ENCODE measurements around the gene RPS25.
"Not testable (repeated sequence)": the region's sequence is repeated elsewhere in the genome, so short reads cannot be mapped to it uniquely, and the experiment has no call there.

Gene RPS25

GRCh38 chr11:119000906-119001305, 17.2 kb downstream of the RPS25 start:
- Histone ChIP-seq H3K27ac (no peak overlapping the region), H3K9me3 (ENCODE audit: severe bottlenecking) (no peaks in the 10 kb centered on the region), H3K4me3 (ENCODE audit: low read depth, low read length) (no peak overlapping the region), H3K36me3 (peaks cover 46% of the 10 kb centered on the region), H3K27me3 (ENCODE audit: insufficient read depth, low read depth, severe bottlenecking) (no peaks in the 10 kb centered on the region)
- DNase-seq, result no peak
- TF ChIP-seq CTCF (IDR thresholded peaks at IDR 0.05; ENCODE audit: low read depth, low read length), result no peak

- Histone ChIP-seq H3K27ac (no peak overlapping the region; the same call in 1 of the 2 replicates), H3K36me3 (peaks cover 48% of the 10 kb centered on the region)
- no peak for TF ChIP-seq CTCF (IDR thresholded peaks at IDR 0.05; ENCODE audit: low read depth, low read length)
Observed at GRCh38 chr11:118998822-118999221, 19.3 kb downstream of the RPS25 start.

GRCh38 chr11:118998388-118998717, 19.8 kb downstream of the RPS25 start:
- Histone ChIP-seq H3K4me3 (ENCODE audit: low read depth, low read length) (peak overlapping the region; percentile 78), H3K27ac (peak overlapping the region; percentile 71), H3K9me3 (ENCODE audit: severe bottlenecking) (no peaks in the 10 kb centered on the region), H3K27me3 (ENCODE audit: insufficient read depth, low read depth, severe bottlenecking) (no peaks in the 10 kb centered on the region), H3K36me3 (peaks cover 48% of the 10 kb centered on the region)
- DNase-seq, result peak; percentile 12
- TF ChIP-seq CTCF (IDR thresholded peaks at IDR 0.05; ENCODE audit: low read depth, low read length), result no peak

More at GRCh38 chr11:118998822-118999221, 19.3 kb downstream of the RPS25 start:
- no peak for DNase-seq
- no peaks in the 10 kb centered on the region for H3K27me3 ChIP-seq (ENCODE audit: insufficient read depth, low read depth, severe bottlenecking)
- peak overlapping the region; percentile 78 for H3K4me3 ChIP-seq (ENCODE audit: low read depth, low read length)
- no peaks in the 10 kb centered on the region for H3K9me3 ChIP-seq (ENCODE audit: severe bottlenecking)

GRCh38 chr11:118997627-118998387, 20.3 kb downstream of the RPS25 start, which contains the start of gene CENATAC:
CENATAC (plus strand) TSS chr11:118998138; CDS start chr11:118998198, 60 bp downstream.
- no peaks in the 10 kb centered on the region for H3K27me3 ChIP-seq (ENCODE audit: insufficient read depth, low read depth, severe bottlenecking)
- peak within 1 kb of the TSS; percentile 71 for H3K27ac ChIP-seq
- peak within 1 kb of the TSS; percentile 78 for H3K4me3 ChIP-seq (ENCODE audit: low read depth, low read length)
- peak; percentile 94 for DNase-seq
- no peak for TF ChIP-seq CTCF (IDR thresholded peaks at IDR 0.05; ENCODE audit: low read depth, low read length)
- peaks cover 48% of the 10 kb centered on the region for H3K36me3 ChIP-seq
- H3K9me3 ChIP-seq (ENCODE audit: severe bottlenecking), result no peaks in the 10 kb centered on the region

- Histone ChIP-seq H3K27ac (peak overlapping the region; percentile 71), H3K9me3 (ENCODE audit: severe bottlenecking) (no peaks in the 10 kb centered on the region), H3K4me3 (ENCODE audit: low read depth, low read length) (peak overlapping the region; percentile 78), H3K36me3 (peaks cover 42% of the 10 kb centered on the region), H3K27me3 (ENCODE audit: insufficient read depth, low read depth, severe bottlenecking) (no peaks in the 10 kb centered on the region)
- DNase-seq, result no peak
- TF ChIP-seq CTCF (IDR thresholded peaks at IDR 0.05; ENCODE audit: low read depth, low read length), result no peak
Observed at GRCh38 chr11:118996926-118997626, 21.1 kb downstream of the RPS25 start.

- not testable (repeated sequence) for H3K4me3 ChIP-seq (ENCODE audit: low read depth, low read length); H3K36me3 ChIP-seq; DNase-seq; H3K27ac ChIP-seq; H3K9me3 ChIP-seq (ENCODE audit: severe bottlenecking); H3K27me3 ChIP-seq (ENCODE audit: insufficient read depth, low read depth, severe bottlenecking)
Observed at GRCh38 chr11:118991486-118992038, 26.6 kb downstream of the RPS25 start.
